Measurements from ENCODE around the gene RIBC1.
"Not testable (repeated sequence)": the region's sequence is repeated elsewhere in the genome, so short reads cannot be mapped to it uniquely, and the experiment has no call there.

Gene RIBC1

DNA sequence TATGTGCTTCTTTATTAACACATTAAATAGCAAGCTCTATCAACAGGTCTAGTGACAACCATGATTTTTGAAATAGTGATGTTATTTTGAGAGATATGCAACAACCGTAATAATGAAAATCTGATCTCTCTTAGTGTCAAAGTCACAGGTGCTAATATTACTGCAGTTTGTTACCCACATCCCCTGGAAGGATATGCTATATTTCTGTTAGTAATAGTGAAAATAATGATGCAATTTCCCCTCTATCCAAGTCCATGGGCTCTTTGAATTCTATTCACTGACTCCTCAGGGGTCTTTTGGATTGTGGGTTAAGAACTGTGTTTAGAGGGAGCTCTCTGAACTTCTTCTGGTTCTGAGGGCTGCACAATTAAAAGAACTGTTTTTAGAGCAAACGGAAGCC lies 14.5 kb downstream of the RIBC1 start:
- DNase-seq = no peak

- DNase-seq = no peak
Observed at GRCh38 chrX:53438174-53438831, 15.6 kb downstream of the RIBC1 start.

GRCh38 chrX:53438832-53439230 lies 16.2 kb downstream of the RIBC1 start:
- no peak for DNase-seq

DNA sequence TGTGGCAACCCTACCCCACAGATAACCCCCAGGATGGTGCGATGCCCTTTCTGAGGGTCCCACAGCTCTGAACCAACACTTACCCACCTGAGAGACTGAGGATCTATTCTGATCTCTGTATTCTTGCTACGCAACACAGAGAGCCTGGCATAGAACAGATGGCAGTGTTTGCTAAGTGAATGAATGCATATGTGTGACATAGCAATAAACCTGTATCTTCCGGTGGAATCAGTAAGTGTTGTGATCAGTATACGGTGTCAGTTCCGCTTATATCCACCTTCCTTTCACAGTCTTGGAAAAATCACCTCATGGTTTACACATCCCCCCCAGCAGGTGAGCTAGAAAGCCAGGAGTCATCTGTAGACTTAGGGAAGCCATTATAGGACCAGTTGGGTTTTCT lies 17.4 kb downstream of the RIBC1 start:
- DNase-seq = no peak

- DNase-seq = no peak
Observed at GRCh38 chrX:53440621-53441517, 18.2 kb downstream of the RIBC1 start.

- DNase-seq = peak; percentile 36
Observed at GRCh38 chrX:53441531-53442321, 19.1 kb downstream of the RIBC1 start.

GRCh38 chrX:53442322-53442631 lies 19.6 kb downstream of the RIBC1 start:
- peak; percentile 14 for DNase-seq

DNA sequence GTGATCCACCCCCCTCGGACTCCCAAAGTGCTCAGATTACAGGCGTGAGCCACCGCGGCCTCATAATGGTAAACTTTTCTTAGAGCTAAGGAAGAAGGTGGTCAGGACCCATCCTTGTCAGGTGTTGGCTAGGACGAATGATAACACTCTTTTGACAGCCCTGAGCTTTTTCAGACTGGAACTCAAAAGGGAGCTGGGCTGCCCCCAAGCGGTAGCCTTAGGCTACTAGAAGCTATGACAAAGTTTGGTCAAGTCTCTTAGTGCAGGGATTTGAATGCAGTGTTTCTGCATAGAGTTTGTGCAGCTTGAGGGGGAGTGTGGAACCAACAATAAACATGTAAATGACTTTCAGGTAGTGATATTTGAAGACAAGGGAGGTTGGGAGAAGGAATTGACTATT lies 23.3 kb downstream of the RIBC1 start:
- DNase-seq = no peak

DNA sequence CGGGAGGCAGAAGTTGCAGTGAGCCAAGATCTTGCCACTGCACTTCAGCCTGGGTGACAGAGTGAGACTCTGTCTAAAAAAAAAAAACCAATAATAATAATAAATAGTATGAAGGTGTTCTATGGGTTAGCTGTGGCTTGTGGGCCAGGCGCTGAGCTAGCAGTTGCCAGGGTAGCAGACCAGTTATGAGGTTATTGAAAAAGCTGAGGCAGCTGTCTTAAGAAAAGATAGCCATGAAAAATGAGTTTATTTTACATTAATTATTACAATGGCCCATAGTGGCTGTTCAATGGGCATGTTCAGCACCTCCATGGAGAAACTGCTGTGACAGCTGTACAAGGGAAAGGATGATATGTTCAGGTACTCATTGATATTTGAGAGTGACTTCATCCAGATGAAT lies 24.8 kb downstream of the RIBC1 start:
- no peak for DNase-seq

DNA sequence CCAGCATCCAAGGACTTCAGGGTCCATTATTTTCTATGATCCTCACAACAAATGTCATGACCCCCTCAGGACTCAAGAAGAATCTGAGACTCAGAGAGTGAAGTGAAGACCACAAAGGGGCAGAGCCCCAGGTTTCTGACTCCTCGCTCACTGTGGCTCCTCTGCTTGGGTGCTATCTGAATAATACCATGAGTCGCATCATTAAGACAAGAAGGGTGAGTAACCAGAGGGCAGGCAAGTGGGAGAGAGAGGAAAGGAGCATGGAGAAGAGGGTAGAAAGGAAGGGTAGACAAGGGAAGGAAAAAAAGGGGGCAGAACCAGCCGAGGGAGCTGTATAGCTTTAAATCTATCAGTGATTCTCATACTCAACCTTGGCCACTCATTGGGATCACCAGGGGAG lies 27.0 kb downstream of the RIBC1 start:
- DNase-seq = no peak

- no peak for DNase-seq
Observed at GRCh38 chrX:53452812-53453211, 30.1 kb downstream of the RIBC1 start.

DNA sequence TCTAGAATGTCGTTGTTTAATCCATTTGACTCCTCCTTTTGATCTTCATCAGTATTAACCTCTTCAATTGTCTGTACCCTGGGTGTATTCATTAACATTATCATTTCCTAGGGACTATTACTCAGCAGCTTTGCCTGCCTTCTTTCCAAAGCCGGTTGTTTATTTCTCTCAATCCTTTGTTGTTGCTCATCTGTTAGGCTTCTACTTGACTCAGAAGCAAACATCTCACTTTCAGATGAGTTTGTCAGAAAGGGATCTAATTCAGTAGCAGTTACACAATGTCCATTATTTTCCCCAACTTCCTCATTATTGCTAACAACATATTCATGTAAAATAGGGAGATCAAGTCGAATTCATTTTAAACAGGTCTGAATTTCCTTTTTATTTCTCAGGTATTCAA lies 33.6 kb downstream of the RIBC1 start:
- no peak for DNase-seq

GRCh38 chrX:53458082-53458481 lies 35.4 kb downstream of the RIBC1 start:
- no peak for DNase-seq

- DNase-seq = not testable (repeated sequence)
Observed at GRCh38 chrX:53468659-53469058, 46.0 kb downstream of the RIBC1 start.

GRCh38 chrX:53471346-53471745 lies 48.7 kb downstream of the RIBC1 start:
- no peak for DNase-seq

DNA sequence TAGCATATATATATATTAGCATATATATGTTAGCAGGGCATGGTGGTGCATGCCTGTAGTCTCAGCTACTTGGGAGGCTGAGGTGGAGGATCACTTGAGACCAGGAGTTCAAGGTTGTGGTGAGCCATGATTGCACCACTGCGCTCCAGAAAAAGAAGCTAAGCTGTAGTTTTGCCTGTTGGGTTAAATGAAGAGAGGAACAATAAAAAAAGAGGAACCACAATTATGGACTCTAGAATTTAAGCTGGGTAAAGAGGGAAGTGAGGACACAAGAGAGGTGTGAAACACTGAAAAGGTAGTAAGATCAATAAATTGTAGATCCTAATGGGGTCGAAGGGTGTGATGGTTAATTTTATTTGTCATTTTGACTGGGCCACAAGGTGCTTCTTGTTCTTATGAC lies 52.0 kb downstream of the RIBC1 start:
- DNase-seq = peak; percentile 13

GRCh38 chrX:53476371-53476770 lies 53.7 kb downstream of the RIBC1 start:
- DNase-seq = no peak

GRCh38 chrX:53479301-53479700 lies 56.6 kb downstream of the RIBC1 start:
- DNase-seq = no peak
